Esophagus muscularis mucosa (tissue), 4 donors: ENCODE measurements around the gene TMEM63B. TPM values are rescaled to one million over a fixed set of nuclear protein-coding genes. Genes with fewer than 3 reads are reported as not detected.
A peak's percentile ranks its signal among the peaks of the same experiment; 100 is the strongest.

Source experiments
- DNase-seq: peaks from one replicate; pipeline ENCODE4 v3.0.0-alpha.2; 2017; ENCODE audit errors: extremely low spot score
- H3K27ac ChIP-seq, 4 donors: fragments of 200-600 bp; sonication (generic); replicated peaks in 1 of 4; 1 replicate in 3 of 4; 2 replicates in 1 of 4; pipeline ENCODE4 v1.5.1; 2016 to 2019; ENCODE audit warnings: mild to moderate bottlenecking in 1 of 4
- H3K27me3 ChIP-seq, 4 donors: fragments of 200-600 bp; sonication (generic); one replicate each; pipeline versions ENCODE4 v1.5.1 to v1.6.0; 2016 to 2019
- H3K36me3 ChIP-seq, 4 donors: fragments of 200-600 bp; sonication (generic); one replicate each; pipeline ENCODE4 v1.5.1; 2016 to 2019
- H3K4me1 ChIP-seq, 4 donors: fragments of 200-600 bp; sonication (generic); one replicate each; pipeline ENCODE4 v1.5.1; 2016 to 2019
- H3K4me3 ChIP-seq, 4 donors: fragments of 200-600 bp; sonication (generic); 1 replicate in 2 of 4; 2 replicates in 2 of 4; pipeline ENCODE4 v1.5.1; 2016 to 2019; ENCODE audit warnings: mild to moderate bottlenecking in 4 of 4, moderate library complexity in 1 of 4
- H3K9me3 ChIP-seq, 4 donors: fragments of 200-600 bp; sonication (generic); 1 replicate in 3 of 4; 2 replicates in 1 of 4; pipeline ENCODE4 v1.5.1; 2016 to 2019
- CTCF ChIP-seq, 3 experiments: fragments of 200-600 bp in 2 of 3; fragments of 450-650 bp in 1 of 3; sonication (generic) in 2 of 3; IDR thresholded peaks; one replicate each; pipeline ENCODE4 v1.5.1; 2017 to 2019; ENCODE audit warnings: antibody characterized with exemption in 3 of 3, mild to moderate bottlenecking in 2 of 3, moderate library complexity in 1 of 3
- EP300 ChIP-seq: sonication (generic); formaldehyde crosslinking; IDR thresholded peaks from one replicate; pipeline ENCODE4 v1.6.1; 2017; ENCODE audit warnings: antibody characterized with exemption
- POLR2A ChIP-seq: fragments of 450-650 bp; IDR thresholded peaks from one replicate; pipeline ENCODE4 v1.6.1; 2017; ENCODE audit warnings: antibody characterized with exemption, moderate library complexity, mild to moderate bottlenecking, low read depth
- POLR2AphosphoS5 ChIP-seq, 2 donors: sonication (generic); formaldehyde crosslinking; IDR thresholded peaks; one replicate each; pipeline ENCODE4 v1.6.1; 2017; ENCODE audit warnings: antibody characterized with exemption in 2 of 2
- WGBS: methylation state at CpG from one replicate; pipeline ENCODE4 v1.1.5; 2018; 5-methylcytosine and 5-hydroxymethylcytosine counted together
- intact Hi-C: fragments of 100-400 bp; cut with DNase I; formaldehyde crosslinking; loops from one replicate; pipeline ENCODE4 v1.15.1; 2023
- total RNA-seq, 4 donors: library from RNA; depleted of rRNA; stranded (reverse); fragments of >200 nt; gene quantifications; one replicate each; pipeline versions ENCODE4 v1.1.0 to v1.2.1, GENCODE V29; 2016

TMEM63B gene
- total RNA-seq: 10 to 100 TPM; 18.2 to 31.1 (median 23.3) TPM

GRCh38 chr6:44127186-44128019 is at the start of gene TMEM63B, which contains the start of gene MRPL14:
Gene TMEM63B, plus strand, starts transcription at chr6:44127554. Its CDS starts 7,031 bp downstream, at chr6:44134585.
Gene MRPL14, minus strand, starts transcription at chr6:44127452. Its CDS starts 10,841 bp downstream, at chr6:44116611.
- Histone ChIP-seq H3K36me3 (no peaks in the 10 kb centered on the region), H3K27ac (peak within 1 kb of the TSS; percentile 93 to 96 (median 94)), H3K4me1 (peaks cover 36 to 59% (median 55%) of the 10 kb centered on the region in 4 donors), H3K9me3 (no peaks in the 10 kb centered on the region), H3K27me3 (no peaks in the 10 kb centered on the region), H3K4me3 (peak within 1 kb of the TSS; percentile 89 to 99 (median 93))
- intact Hi-C loops: no loop called here
- DNase-seq: peak; percentile 93
- TF ChIP-seq EP300: no peak
- peak; percentile 58 for TF ChIP-seq POLR2A
- TF ChIP-seq POLR2AphosphoS5 (IDR thresholded peaks at IDR 0.05): peak; percentile 90 to 91
- TF ChIP-seq CTCF (IDR thresholded peaks at IDR 0.05): no peak
- WGBS: 0% methylated on average over 20 of the region's 80 CpGs

GRCh38 chr6:44078219-44078826 is 49.0 kb upstream of the TMEM63B start:
- Histone ChIP-seq H3K27me3 (peaks cover 0 to 3% (median 0%) of the 10 kb centered on the region in 4 donors), H3K27ac (no peak overlapping the region), H3K4me3 (no peak overlapping the region), H3K9me3 (no peaks in the 10 kb centered on the region), H3K4me1 (peaks cover 36 to 50% (median 48%) of the 10 kb centered on the region in 4 donors), H3K36me3 (no peaks in the 10 kb centered on the region)
- intact Hi-C loops: loop anchor here (2.0 kb wide), 1 partner anchor 412 kb away; no protein-coding TSS in a partner anchor
- no peak for TF ChIP-seq EP300
- TF ChIP-seq POLR2A: no peak
- TF ChIP-seq CTCF (IDR thresholded peaks at IDR 0.05): no peak
- TF ChIP-seq POLR2AphosphoS5 (IDR thresholded peaks at IDR 0.05): no peak
- WGBS: 96% methylated on average over 5 of the region's 6 CpGs
- no peak for DNase-seq

- H3K4me1 ChIP-seq: peaks cover 29 to 43% (median 41%) of the 10 kb centered on the region in 4 donors
- no peaks in the 10 kb centered on the region for H3K36me3 ChIP-seq
- no peak overlapping the region for H3K4me3 ChIP-seq
- no peaks in the 10 kb centered on the region for H3K9me3 ChIP-seq
- peaks cover 0 to 3% (median 0%) of the 10 kb centered on the region in 4 donors for H3K27me3 ChIP-seq
- TF ChIP-seq CTCF (IDR thresholded peaks at IDR 0.05): peak; percentile 88 to 97 (median 95)
- TF ChIP-seq POLR2AphosphoS5 (IDR thresholded peaks at IDR 0.05): peak in 1 of 2 donors; percentile 54
- TF ChIP-seq POLR2A: no peak
- no peak for DNase-seq
- no peak overlapping the region for H3K27ac ChIP-seq
- WGBS: 20% methylated on average over 7 of the region's 8 CpGs
- intact Hi-C loops: loop anchor here (2.0 kb wide), 1 partner anchor 412 kb away; no protein-coding TSS in a partner anchor
Measured at GRCh38 chr6:44078827-44079671, 48.3 kb upstream of the TMEM63B start.

- Histone ChIP-seq H3K36me3 (no peaks in the 10 kb centered on the region), H3K27ac (no peak overlapping the region), H3K9me3 (no peaks in the 10 kb centered on the region), H3K4me3 (no peak overlapping the region), H3K27me3 (peaks cover 0 to 3% (median 0%) of the 10 kb centered on the region in 4 donors), H3K4me1 (peaks cover 22 to 37% (median 35%) of the 10 kb centered on the region in 4 donors)
- 79% methylated on average over 3 of the region's 3 CpGs for WGBS
- intact Hi-C loops: loop anchor here (2.0 kb wide), 1 partner anchor 413 kb away; no protein-coding TSS in a partner anchor
- TF ChIP-seq EP300 (no peak), CTCF (IDR thresholded peaks at IDR 0.05) (no peak), POLR2A (no peak), POLR2AphosphoS5 (IDR thresholded peaks at IDR 0.05) (no peak)
- no peak for DNase-seq
Measured at GRCh38 chr6:44079672-44080071, 47.7 kb upstream of the TMEM63B start.
